K562 treated with DMSO at 1 percent for 4 hours (cell line): Measurements from ENCODE around the gene SH3YL1. TPM values are rescaled to one million over a fixed set of nuclear protein-coding genes. Genes with fewer than 3 reads are reported as not detected.

Experiments used
- total RNA-seq: library from RNA; unstranded; fragments of 300-600 nt; gene quantifications from 2 replicates; pipeline ENCODE4 v1.2.3, GENCODE V29; 2022; ENCODE audit not compliant: insufficient read depth

Gene SH3YL1
- total RNA-seq, result 2.7 and 8.7 TPM in 2 replicates

GRCh38 chr2:263774-264492 lies at the start of gene SH3YL1:
Gene SH3YL1 (minus strand): TSS chr2:264032. CDS start chr2:263984, 48 bp downstream.

GRCh38 chr2:287911-288757 lies 24.3 kb upstream of the SH3YL1 start, which contains the start of gene ALKAL2:
Gene ALKAL2 (minus strand): TSS chr2:288091. CDS start chr2:287835, 256 bp downstream.

GRCh38 chr2:264493-265468 lies 949 bp upstream of the SH3YL1 start, which contains the start of gene ACP1:
Gene ACP1 (plus strand): TSS chr2:264947. CDS start chr2:264965, 18 bp downstream.

Other genes starting within 250 kb of the SH3YL1 start
- gene FAM110C, start 217.5 kb downstream of the SH3YL1 start, total RNA-seq, result not detected in 2 replicates
- gene ACP1, start 915 bp upstream of the SH3YL1 start, total RNA-seq, result 109 and 112 TPM in 2 replicates
- not detected in 2 replicates for gene ALKAL2, start 24.1 kb upstream of the SH3YL1 start, total RNA-seq